ENCODE measurements around the gene DCLK2.

Gene DCLK2

DNA sequence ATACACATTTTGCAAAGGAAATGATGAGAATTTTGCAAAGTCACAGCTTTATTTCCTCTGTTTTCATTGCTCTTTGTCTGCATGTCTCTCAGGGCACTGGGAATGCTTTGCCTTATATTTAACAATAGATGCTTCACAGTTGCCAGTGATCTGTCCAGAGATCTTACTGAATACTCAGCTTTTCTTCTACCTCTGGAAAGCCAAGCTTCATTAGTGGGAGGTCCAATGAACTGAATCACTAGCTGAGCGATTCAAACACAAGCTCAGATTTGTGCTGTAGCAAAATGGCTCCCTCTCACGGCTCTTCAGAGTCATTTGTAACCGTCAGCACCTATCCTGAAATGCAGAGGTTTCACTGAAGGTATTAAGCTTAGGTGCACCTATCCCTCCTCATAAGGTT, 138.9 kb downstream of the DCLK2 start:
- no peak overlapping the region for H3K4me3 ChIP-seq (ENCODE audit: low read length)
- TF ChIP-seq, protein P1, sequence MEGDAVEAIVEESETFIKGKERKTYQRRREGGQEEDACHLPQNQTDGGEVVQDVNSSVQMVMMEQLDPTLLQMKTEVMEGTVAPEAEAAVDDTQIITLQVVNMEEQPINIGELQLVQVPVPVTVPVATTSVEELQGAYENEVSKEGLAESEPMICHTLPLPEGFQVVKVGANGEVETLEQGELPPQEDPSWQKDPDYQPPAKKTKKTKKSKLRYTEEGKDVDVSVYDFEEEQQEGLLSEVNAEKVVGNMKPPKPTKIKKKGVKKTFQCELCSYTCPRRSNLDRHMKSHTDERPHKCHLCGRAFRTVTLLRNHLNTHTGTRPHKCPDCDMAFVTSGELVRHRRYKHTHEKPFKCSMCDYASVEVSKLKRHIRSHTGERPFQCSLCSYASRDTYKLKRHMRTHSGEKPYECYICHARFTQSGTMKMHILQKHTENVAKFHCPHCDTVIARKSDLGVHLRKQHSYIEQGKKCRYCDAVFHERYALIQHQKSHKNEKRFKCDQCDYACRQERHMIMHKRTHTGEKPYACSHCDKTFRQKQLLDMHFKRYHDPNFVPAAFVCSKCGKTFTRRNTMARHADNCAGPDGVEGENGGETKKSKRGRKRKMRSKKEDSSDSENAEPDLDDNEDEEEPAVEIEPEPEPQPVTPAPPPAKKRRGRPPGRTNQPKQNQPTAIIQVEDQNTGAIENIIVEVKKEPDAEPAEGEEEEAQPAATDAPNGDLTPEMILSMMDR (conservative IDR thresholded peaks at IDR 0.05; ENCODE audit: low read depth, low read length), result peak; percentile 60
- DNase-seq (ENCODE audit: low read depth), result peak; percentile 48

DNA sequence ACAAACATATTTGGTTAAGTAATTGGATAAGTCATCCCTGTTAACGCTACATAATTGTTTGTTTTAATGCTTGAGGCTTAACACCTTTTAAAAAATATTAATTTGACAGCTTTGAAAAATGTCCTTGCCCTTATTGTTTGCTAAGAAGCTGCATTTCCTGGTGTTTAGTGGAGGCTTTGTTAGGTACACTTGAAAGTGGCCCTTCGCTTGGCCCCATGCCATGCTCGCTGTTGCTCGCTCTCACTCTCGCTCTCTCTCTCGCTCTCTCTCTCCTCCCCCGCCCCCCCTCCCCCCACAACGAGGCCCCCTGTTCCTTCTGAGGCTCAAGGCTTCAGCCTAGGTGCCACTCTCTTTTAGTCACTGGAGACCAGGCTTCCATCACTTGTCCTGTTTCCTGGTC, 139.6 kb downstream of the DCLK2 start:
- DNase-seq (ENCODE audit: low read depth), result no peak
- TF ChIP-seq, protein P1 (conservative IDR thresholded peaks at IDR 0.05; ENCODE audit: low read depth, low read length), result no peak
- no peak overlapping the region for H3K4me3 ChIP-seq (ENCODE audit: low read length)

DNA sequence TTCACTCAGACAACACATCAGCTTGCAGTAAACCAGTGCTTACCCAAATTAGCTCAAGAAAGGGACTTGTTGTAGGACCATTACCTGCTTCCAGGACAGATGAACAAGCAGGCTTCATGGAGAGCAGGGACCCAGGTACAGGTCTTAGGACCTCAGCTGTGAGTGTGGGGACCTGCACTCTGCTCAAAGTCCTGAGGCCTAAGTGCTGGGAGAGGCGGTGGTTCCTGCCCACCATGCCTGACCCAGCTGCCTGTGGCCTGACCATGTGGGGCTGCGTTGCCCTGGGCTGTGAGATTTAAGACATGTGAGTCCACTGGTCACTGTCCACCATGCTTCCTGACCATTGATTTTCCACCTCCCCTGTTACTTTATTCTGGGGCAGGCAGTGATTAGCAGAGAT, 140.2 kb downstream of the DCLK2 start:
- H3K4me3 ChIP-seq (ENCODE audit: low read length), result no peak overlapping the region
- DNase-seq (ENCODE audit: low read depth), result no peak
- TF ChIP-seq, protein P1 (conservative IDR thresholded peaks at IDR 0.05; ENCODE audit: low read depth, low read length), result no peak

DNA sequence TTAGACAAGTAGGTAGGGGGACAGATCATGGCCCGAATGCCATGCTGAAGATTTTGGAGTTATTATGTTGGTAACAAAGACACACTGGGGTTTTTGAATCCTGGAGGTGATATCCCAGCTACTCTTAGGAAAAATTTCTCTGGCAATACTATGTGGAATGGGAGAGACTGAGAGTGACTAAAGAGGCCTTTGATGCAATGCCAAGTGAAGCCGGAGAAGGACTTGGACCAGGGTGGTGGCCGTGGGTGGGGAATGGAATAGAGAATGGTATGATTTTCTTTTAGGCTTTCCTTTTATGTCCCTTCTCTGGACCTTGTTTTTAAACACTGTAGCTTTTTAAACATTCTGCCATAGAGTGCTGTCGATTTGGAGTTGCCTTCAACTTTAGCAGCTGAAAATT, 141.6 kb downstream of the DCLK2 start:
- H3K4me3 ChIP-seq (ENCODE audit: low read length), result no peak overlapping the region
- no peak for DNase-seq (ENCODE audit: low read depth)
- TF ChIP-seq, protein P1 (conservative IDR thresholded peaks at IDR 0.05; ENCODE audit: low read depth, low read length), result no peak

DNA sequence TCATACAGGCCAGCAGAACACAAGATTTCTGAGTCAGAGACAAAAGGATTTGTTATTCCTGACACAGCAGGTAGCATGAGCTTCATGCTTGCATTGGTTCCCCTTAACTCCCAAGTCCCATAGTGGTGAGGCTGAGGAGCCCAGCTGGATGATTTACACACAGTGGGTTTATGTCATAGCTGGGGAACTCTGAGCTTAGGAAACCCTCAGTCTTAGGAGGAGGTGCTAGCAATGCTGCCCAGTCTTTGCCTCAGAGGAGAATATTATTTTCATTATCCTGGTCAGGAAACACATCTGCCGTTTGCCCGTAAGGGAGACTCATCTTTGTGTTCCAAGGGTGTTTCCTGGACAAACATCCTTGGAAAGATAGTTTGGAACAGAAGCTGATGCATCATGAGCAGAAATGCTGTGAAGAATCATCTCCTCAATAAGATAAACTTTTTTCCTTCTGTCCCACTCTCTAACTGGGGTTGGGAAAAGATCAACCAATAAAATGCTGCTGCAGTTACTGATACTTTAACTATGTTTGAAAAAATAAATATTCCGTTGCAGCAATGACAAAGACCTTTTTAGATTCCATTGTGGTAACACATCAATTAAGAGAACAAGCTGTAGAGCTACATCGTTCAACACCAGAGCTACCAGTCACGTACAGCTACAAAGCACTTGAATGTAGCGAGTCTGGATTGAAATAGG, 146.8 kb downstream of the DCLK2 start:
- no peak overlapping the region for H3K4me3 ChIP-seq (ENCODE audit: low read length)
- TF ChIP-seq, protein P1 (conservative IDR thresholded peaks at IDR 0.05; ENCODE audit: low read depth, low read length), result no peak

DNA sequence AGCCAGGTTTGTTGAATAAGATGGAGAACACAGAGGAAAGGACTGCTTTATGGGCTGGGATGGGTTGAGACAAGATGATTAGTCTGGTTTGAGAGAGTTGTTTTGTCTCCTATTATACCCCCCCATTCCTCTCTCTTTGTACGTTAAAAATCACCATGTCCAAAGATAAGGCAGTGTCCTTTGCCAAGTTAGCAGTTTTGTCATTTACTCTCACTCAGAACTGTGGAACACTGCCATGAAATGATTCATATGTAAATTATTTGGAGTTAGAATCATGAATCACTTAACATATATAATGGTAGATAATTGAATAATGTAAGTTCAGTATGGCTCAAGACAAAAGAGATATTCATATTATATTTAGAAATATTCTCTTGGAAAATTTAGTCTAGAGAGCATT, 151.3 kb downstream of the DCLK2 start:
- peak; percentile 41 for DNase-seq (ENCODE audit: low read depth)
- no peak overlapping the region for H3K4me3 ChIP-seq (ENCODE audit: low read length)
- TF ChIP-seq, protein P1 (conservative IDR thresholded peaks at IDR 0.05; ENCODE audit: low read depth, low read length), result no peak

More for the DNA sequence above, 146.8 kb downstream of the DCLK2 start:
- no peak for DNase-seq (ENCODE audit: low read depth)

DNA sequence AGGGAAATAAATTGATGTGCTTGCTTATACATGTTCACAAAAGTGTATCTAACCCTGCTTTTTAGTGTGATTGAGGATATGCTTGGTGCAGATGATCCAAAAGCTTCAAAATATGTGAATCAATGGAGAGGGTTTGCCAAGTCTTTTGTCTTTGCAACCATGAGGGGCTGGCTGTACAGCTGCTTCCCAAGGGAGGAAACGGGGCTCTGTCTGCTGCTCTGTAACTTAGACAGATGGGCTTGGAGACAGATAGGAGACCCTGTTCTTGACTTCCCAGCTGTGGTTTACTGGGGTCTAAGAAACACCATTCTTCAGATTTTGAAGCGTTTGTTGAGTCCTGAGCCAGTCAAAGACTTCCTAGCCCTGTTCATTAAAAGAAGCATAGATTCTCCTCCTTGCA, 152.3 kb downstream of the DCLK2 start:
- TF ChIP-seq, protein P1 (conservative IDR thresholded peaks at IDR 0.05; ENCODE audit: low read depth, low read length), result no peak
- no peak for DNase-seq (ENCODE audit: low read depth)

More for the DNA sequence above, 152.3 kb downstream of the DCLK2 start:
- no peak overlapping the region for H3K4me3 ChIP-seq (ENCODE audit: low read length)

All from retinal pigment epithelial cell (primary cell).